ENCODE results near the gene CELF4. TPM values are rescaled to one million over a fixed set of nuclear protein-coding genes. Genes with fewer than 3 reads are reported as not detected.

CELF4 gene
- total and polyA plus RNA-seq, 2 of the 4 experiments (the other 2 are of a cell fraction), result not detected

- H3K27ac ChIP-seq (ENCODE audit: insufficient read depth, low read length), result no peak overlapping the region
- H4K5ac ChIP-seq (ENCODE audit: low read depth, low read length), result no peak overlapping the region
- H3K9me1 ChIP-seq (ENCODE audit: insufficient read depth, low read length), result no peaks in the 10 kb centered on the region
- no peak overlapping the region for H2BK20ac ChIP-seq (ENCODE audit: low read depth, low read length)
- H2AK5ac ChIP-seq (ENCODE audit: low read depth, low read length), result no peak overlapping the region
- WGBS, 2 experiments (ENCODE audit: extremely low coverage in 2 of 2, insufficient read length in 1 of 2), result no CpG with 5 or more reads among the region's 11 CpGs
- ChIA-PET POLR2A (ENCODE audit: unreplicated experiment) (no interaction called here), CTCF (no interaction called here)
- no peaks in the 10 kb centered on the region for H3K36me3 ChIP-seq (ENCODE audit: control insufficient read depth, insufficient read depth, low read length)
- DNase-seq (no peak), ATAC-seq (ENCODE audit: low read depth) (no peak)
- no peak overlapping the region for H4K91ac ChIP-seq (ENCODE audit: insufficient read depth, low read depth, low read length)
- no peak overlapping the region for H3K4me2 ChIP-seq (ENCODE audit: low read depth, low read length)
- H3K4me1 ChIP-seq (ENCODE audit: control insufficient read depth, insufficient read depth, low read length), result no peaks in the 10 kb centered on the region
- no peak overlapping the region for H2BK5ac ChIP-seq (ENCODE audit: low read depth, low read length, poor library complexity, severe bottlenecking)
- no peak overlapping the region for H3K14ac ChIP-seq (replicated peaks; ENCODE audit: low read depth, low read length)
- no peaks in the 10 kb centered on the region for H4K20me1 ChIP-seq (ENCODE audit: insufficient read depth, low read length)
- no peak overlapping the region for H3K4ac ChIP-seq (ENCODE audit: low read depth, low read length)
- peaks cover 28% of the 10 kb centered on the region for H3K27me3 ChIP-seq (ENCODE audit: control insufficient read depth, insufficient read depth, low read length)
- H4K8ac ChIP-seq (ENCODE audit: low read depth in 2 of 2, low read length in 2 of 2), result no peak overlapping the region
- dilution Hi-C loops (cut with HindIII; ENCODE audit: low sequenced_read_pairs, unreplicated experiment), result no loop called here
- intact Hi-C loops (cut with micrococcal nuclease), result no loop called here
- no peaks in the 10 kb centered on the region for H3K79me1 ChIP-seq (ENCODE audit: low read depth in 1 of 2, low read length in 2 of 2)
- no peak for TF ChIP-seq SMC3 (IDR thresholded peaks at IDR 0.05; ENCODE audit: low read depth, low read length)
- no peak for TF ChIP-seq CHD1 (IDR thresholded peaks at IDR 0.05; ENCODE audit: low read depth, low read length)
- TF ChIP-seq MAFK (IDR thresholded peaks at IDR 0.05; ENCODE audit: low read depth, low read length), result no peak
- TF ChIP-seq, protein P1, sequence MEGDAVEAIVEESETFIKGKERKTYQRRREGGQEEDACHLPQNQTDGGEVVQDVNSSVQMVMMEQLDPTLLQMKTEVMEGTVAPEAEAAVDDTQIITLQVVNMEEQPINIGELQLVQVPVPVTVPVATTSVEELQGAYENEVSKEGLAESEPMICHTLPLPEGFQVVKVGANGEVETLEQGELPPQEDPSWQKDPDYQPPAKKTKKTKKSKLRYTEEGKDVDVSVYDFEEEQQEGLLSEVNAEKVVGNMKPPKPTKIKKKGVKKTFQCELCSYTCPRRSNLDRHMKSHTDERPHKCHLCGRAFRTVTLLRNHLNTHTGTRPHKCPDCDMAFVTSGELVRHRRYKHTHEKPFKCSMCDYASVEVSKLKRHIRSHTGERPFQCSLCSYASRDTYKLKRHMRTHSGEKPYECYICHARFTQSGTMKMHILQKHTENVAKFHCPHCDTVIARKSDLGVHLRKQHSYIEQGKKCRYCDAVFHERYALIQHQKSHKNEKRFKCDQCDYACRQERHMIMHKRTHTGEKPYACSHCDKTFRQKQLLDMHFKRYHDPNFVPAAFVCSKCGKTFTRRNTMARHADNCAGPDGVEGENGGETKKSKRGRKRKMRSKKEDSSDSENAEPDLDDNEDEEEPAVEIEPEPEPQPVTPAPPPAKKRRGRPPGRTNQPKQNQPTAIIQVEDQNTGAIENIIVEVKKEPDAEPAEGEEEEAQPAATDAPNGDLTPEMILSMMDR (conservative IDR thresholded peaks at IDR 0.05; ENCODE audit: low read depth, low read length), result no peak
- TF ChIP-seq BHLHE40 (IDR thresholded peaks at IDR 0.05; ENCODE audit: low read depth, low read length), result no peak
- no peak for TF ChIP-seq RCOR1 (IDR thresholded peaks at IDR 0.05; ENCODE audit: insufficient replicate concordance, low read length)
- no peak for TF ChIP-seq MAZ (IDR thresholded peaks at IDR 0.05; ENCODE audit: borderline replicate concordance, low read depth, low read length)
- TF ChIP-seq USF2 (IDR thresholded peaks at IDR 0.05; ENCODE audit: low read depth, low read length), result no peak
- no peak for TF ChIP-seq RAD21 (IDR thresholded peaks at IDR 0.05; ENCODE audit: low read length)
- no peak for TF ChIP-seq POLR2A (IDR thresholded peaks at IDR 0.05; ENCODE audit: low read depth, low read length)
- TF ChIP-seq CEBPB (IDR thresholded peaks at IDR 0.05; ENCODE audit: low read depth, low read length), result no peak
- H2AFZ ChIP-seq (replicated peaks; ENCODE audit: low read length, poor library complexity), result no peak overlapping the region
- no peak overlapping the region for H3K56ac ChIP-seq (ENCODE audit: extremely low read depth, insufficient read depth, low read length)
- no peaks in the 10 kb centered on the region for H3K9me3 ChIP-seq (ENCODE audit: control insufficient read depth, insufficient read depth, low read length)
- in situ Hi-C loops (cut with MboI; ENCODE audit: low sequenced_read_pairs), result no loop called here
- H2AK9ac ChIP-seq (replicated peaks; ENCODE audit: low read depth, low read length, poor library complexity), result no peak overlapping the region
- H2BK120ac ChIP-seq (ENCODE audit: low read depth, low read length), result no peak overlapping the region
- no peak overlapping the region for H2BK15ac ChIP-seq (ENCODE audit: low read depth, low read length)
- H3K18ac ChIP-seq (ENCODE audit: low read depth, low read length), result no peak overlapping the region
- BruUV-seq (replicated peaks), result no TSS peak
- H3K4me3 ChIP-seq (ENCODE audit: insufficient read depth, low read depth, low read length), result no peak overlapping the region
- no peak overlapping the region for H3K23ac ChIP-seq (ENCODE audit: low read depth, low read length)
- H3K9ac ChIP-seq (ENCODE audit: low read depth, low read length), result no peak overlapping the region
Measured at GRCh38 chr18:37258819-37259218, 306.8 kb downstream of the CELF4 start.
